HG03469 (cell line): Measurements from ENCODE around the gene RNF220.
A peak's percentile ranks its signal among the peaks of the same experiment; 100 is the strongest.
"Not testable (repeated sequence)": the region's sequence is repeated elsewhere in the genome, so short reads cannot be mapped to it uniquely, and the experiment has no call there.

Experiments
- ATAC-seq: cut with Tn5 transposase; IDR thresholded peaks from one replicate; pipeline ENCODE4 v1.9.1; 2021; ENCODE audit warnings: mild to moderate bottlenecking, moderate library complexity, moderate number of reproducible peaks; ENCODE audit not compliant: unreplicated experiment

Gene RNF220

GRCh38 chr1:44648529-44649250, 243.6 kb downstream of the RNF220 start:
- no peak for ATAC-seq

GRCh38 chr1:44649788-44650158, 244.7 kb downstream of the RNF220 start:
- ATAC-seq: no peak

- no peak for ATAC-seq
Observed at GRCh38 chr1:44650159-44650831, 245.2 kb downstream of the RNF220 start.

GRCh38 chr1:44651069-44651468, 246.0 kb downstream of the RNF220 start:
- no peak for ATAC-seq

GRCh38 chr1:44652445-44653106, 247.5 kb downstream of the RNF220 start:
- ATAC-seq: peak; percentile 64

- no peak for ATAC-seq
Observed at GRCh38 chr1:44653107-44653964, 248.3 kb downstream of the RNF220 start.

- no peak for ATAC-seq
Observed at GRCh38 chr1:44654621-44655187, 249.6 kb downstream of the RNF220 start.

- ATAC-seq: no peak
Observed at GRCh38 chr1:44655609-44656008, 250.6 kb downstream of the RNF220 start.

- no peak for ATAC-seq
Observed at GRCh38 chr1:44659566-44659965, 254.5 kb downstream of the RNF220 start.

GRCh38 chr1:44660176-44660575, 255.1 kb downstream of the RNF220 start:
- no peak for ATAC-seq

- no peak for ATAC-seq
Observed at GRCh38 chr1:44661781-44662682, 257.0 kb downstream of the RNF220 start.

- ATAC-seq: no peak
Observed at GRCh38 chr1:44662683-44663030, 257.6 kb downstream of the RNF220 start.

- no peak for ATAC-seq
Observed at GRCh38 chr1:44663417-44663816, 258.4 kb downstream of the RNF220 start.

- no peak for ATAC-seq
Observed at GRCh38 chr1:44664730-44665370, 259.8 kb downstream of the RNF220 start.

- ATAC-seq: not testable (repeated sequence)
Observed at GRCh38 chr1:44666719-44667118, 261.7 kb downstream of the RNF220 start.

GRCh38 chr1:44670751-44671640, 265.9 kb downstream of the RNF220 start:
- ATAC-seq: no peak

- no peak for ATAC-seq
Observed at GRCh38 chr1:44672254-44672955, 267.4 kb downstream of the RNF220 start.
